Measurements from ENCODE around the gene CYP2C19. TPM values are rescaled to one million over a fixed set of nuclear protein-coding genes. Genes with fewer than 3 reads are reported as not detected.

The CYP2C19 gene
- total RNA-seq, 1 donor from 2014 or later = not detected

- TF ChIP-seq, protein P1, sequence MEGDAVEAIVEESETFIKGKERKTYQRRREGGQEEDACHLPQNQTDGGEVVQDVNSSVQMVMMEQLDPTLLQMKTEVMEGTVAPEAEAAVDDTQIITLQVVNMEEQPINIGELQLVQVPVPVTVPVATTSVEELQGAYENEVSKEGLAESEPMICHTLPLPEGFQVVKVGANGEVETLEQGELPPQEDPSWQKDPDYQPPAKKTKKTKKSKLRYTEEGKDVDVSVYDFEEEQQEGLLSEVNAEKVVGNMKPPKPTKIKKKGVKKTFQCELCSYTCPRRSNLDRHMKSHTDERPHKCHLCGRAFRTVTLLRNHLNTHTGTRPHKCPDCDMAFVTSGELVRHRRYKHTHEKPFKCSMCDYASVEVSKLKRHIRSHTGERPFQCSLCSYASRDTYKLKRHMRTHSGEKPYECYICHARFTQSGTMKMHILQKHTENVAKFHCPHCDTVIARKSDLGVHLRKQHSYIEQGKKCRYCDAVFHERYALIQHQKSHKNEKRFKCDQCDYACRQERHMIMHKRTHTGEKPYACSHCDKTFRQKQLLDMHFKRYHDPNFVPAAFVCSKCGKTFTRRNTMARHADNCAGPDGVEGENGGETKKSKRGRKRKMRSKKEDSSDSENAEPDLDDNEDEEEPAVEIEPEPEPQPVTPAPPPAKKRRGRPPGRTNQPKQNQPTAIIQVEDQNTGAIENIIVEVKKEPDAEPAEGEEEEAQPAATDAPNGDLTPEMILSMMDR (IDR thresholded peaks at IDR 0.05; ENCODE audit: insufficient read depth, low read length, poor library complexity, severe bottlenecking) = no peak
- H3K27me3 ChIP-seq (ENCODE audit: control insufficient read depth, insufficient read depth, low read length) = no peaks in the 10 kb centered on the region
Observed at GRCh38 chr10:94852438-94852837, 90.0 kb downstream of the CYP2C19 start.

GRCh38 chr10:94853065-94853464 lies 90.6 kb downstream of the CYP2C19 start:
- H3K27me3 ChIP-seq (ENCODE audit: control insufficient read depth, insufficient read depth, low read length) = no peaks in the 10 kb centered on the region
- TF ChIP-seq, protein P1 (IDR thresholded peaks at IDR 0.05; ENCODE audit: insufficient read depth, low read length, poor library complexity, severe bottlenecking) = no peak
- no peak for DNase-seq (ENCODE audit: low read depth)
- no peaks in the 10 kb centered on the region for H3K36me3 ChIP-seq (ENCODE audit: control insufficient read depth, insufficient read depth, low read length)
- no peak overlapping the region for H3K4me3 ChIP-seq (ENCODE audit: low read depth, low read length)

More at GRCh38 chr10:94852438-94852837, 90.0 kb downstream of the CYP2C19 start:
- no peak for DNase-seq (ENCODE audit: low read depth)
- Histone ChIP-seq H3K4me3 (ENCODE audit: low read depth, low read length) (no peak overlapping the region), H3K36me3 (ENCODE audit: control insufficient read depth, insufficient read depth, low read length) (no peaks in the 10 kb centered on the region)

DNA sequence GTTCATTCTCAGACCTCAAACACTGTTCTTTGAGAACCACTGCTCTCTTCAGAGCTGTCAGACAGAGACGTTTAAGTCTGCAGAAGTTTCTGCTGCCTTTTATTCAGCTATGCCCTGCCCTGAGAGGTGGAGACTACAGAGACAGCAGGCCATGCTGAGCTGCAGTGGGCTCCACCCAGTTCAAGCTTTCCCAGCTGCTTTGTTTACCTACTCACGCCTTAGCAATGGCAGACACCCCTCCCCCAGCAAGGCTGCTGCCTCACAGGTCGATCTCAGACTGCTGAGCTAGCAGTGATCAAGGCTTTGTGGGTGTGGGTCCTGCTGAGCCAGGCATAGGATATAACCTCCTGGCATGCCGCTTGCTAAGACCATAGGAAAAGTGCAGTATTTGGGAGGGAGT lies 95.5 kb downstream of the CYP2C19 start:
- Histone ChIP-seq H3K27me3 (ENCODE audit: control insufficient read depth, insufficient read depth, low read length) (no peaks in the 10 kb centered on the region), H3K4me3 (ENCODE audit: low read depth, low read length) (no peak overlapping the region), H3K36me3 (ENCODE audit: control insufficient read depth, insufficient read depth, low read length) (no peaks in the 10 kb centered on the region)
- DNase-seq (ENCODE audit: low read depth) = no peak
- TF ChIP-seq, protein P1 (IDR thresholded peaks at IDR 0.05; ENCODE audit: insufficient read depth, low read length, poor library complexity, severe bottlenecking) = no peak

- H3K4me3 ChIP-seq (ENCODE audit: low read depth, low read length) = no peak overlapping the region
- no peak for DNase-seq (ENCODE audit: low read depth)
- TF ChIP-seq, protein P1 (IDR thresholded peaks at IDR 0.05; ENCODE audit: insufficient read depth, low read length, poor library complexity, severe bottlenecking) = no peak
- no peaks in the 10 kb centered on the region for H3K27me3 ChIP-seq (ENCODE audit: control insufficient read depth, insufficient read depth, low read length)
- no peaks in the 10 kb centered on the region for H3K36me3 ChIP-seq (ENCODE audit: control insufficient read depth, insufficient read depth, low read length)
Observed at GRCh38 chr10:94859086-94859485, 96.6 kb downstream of the CYP2C19 start.

DNA sequence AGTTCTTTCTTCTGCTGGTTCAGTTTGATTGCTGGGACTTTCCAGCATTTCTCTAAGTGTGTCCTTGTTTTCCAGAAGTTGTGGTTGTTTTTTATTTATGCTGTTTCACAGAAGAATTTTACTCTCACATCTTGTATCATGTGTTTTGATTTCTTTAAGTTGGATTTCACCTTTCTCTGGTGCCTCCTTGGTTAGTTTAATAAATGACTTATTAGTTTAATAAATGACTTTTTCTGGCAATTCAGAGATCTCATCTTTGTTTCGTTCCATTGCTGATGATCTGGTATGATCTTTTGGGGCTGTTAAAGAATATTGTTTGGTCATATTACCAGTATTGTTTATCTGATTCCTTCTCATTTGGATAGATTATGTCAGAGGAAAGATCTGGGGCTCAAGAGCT lies 116.2 kb downstream of the CYP2C19 start:
- H3K27me3 ChIP-seq (ENCODE audit: control insufficient read depth, insufficient read depth, low read length) = no peaks in the 10 kb centered on the region
- no peak for DNase-seq (ENCODE audit: low read depth)
- no peak overlapping the region for H3K4me3 ChIP-seq (ENCODE audit: low read depth, low read length)
- H3K36me3 ChIP-seq (ENCODE audit: control insufficient read depth, insufficient read depth, low read length) = no peaks in the 10 kb centered on the region
- TF ChIP-seq, protein P1 (IDR thresholded peaks at IDR 0.05; ENCODE audit: insufficient read depth, low read length, poor library complexity, severe bottlenecking) = no peak

DNA sequence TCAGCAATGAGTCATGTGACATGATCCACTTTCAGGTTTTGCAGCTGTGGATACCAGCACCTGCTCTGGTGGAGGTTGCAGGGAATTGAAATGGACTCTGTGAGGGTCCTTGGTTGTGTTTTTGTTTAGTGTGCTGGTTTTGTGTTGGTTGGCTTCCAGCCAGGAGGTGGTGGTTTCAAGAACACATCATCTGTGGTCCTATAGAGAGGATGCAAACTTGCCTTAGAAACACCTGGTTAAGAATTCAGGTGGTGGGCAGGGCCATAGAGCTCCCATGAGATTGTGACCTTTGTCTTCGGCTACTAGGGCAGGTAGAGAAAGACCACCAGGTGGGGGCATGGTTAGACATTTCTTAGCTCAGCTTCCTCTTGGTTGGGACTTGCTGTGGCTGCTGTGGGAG lies 116.7 kb downstream of the CYP2C19 start:
- Histone ChIP-seq H3K36me3 (ENCODE audit: control insufficient read depth, insufficient read depth, low read length) (no peaks in the 10 kb centered on the region), H3K4me3 (ENCODE audit: low read depth, low read length) (no peak overlapping the region), H3K27me3 (ENCODE audit: control insufficient read depth, insufficient read depth, low read length) (no peaks in the 10 kb centered on the region)
- no peak for DNase-seq (ENCODE audit: low read depth)
- TF ChIP-seq, protein P1 (IDR thresholded peaks at IDR 0.05; ENCODE audit: insufficient read depth, low read length, poor library complexity, severe bottlenecking) = no peak
